ENCODE data around the gene TRMT11. TPM values are rescaled to one million over a fixed set of nuclear protein-coding genes. Genes with fewer than 3 reads are reported as not detected.

The TRMT11 gene
- total RNA-seq, 1 donor from 2014 or later = 105 TPM

- Mint-ChIP-seq H3K4me3 (no peak overlapping the region), H3K36me3 (peaks cover 27% of the 10 kb centered on the region), H3K9me3 (no peaks in the 10 kb centered on the region), H3K4me1 (peaks cover 5% of the 10 kb centered on the region), H3K27me3 (ENCODE audit: insufficient read depth, low read depth) (no peaks in the 10 kb centered on the region), H3K27ac (no peak overlapping the region)
- H3K9ac ChIP-seq = no peak overlapping the region
- H4K20me1 ChIP-seq (ENCODE audit: low read depth) = peaks cover under 1% of the 10 kb centered on the region
- no peak overlapping the region for H3K27ac ChIP-seq
- no peak overlapping the region for H2AFZ ChIP-seq (replicated peaks)
- peaks cover 13% of the 10 kb centered on the region for H3K4me1 ChIP-seq
- H3K4me2 ChIP-seq = no peak overlapping the region
- H3K27me3 ChIP-seq = no peaks in the 10 kb centered on the region
- H3K36me3 ChIP-seq = peaks cover 11% of the 10 kb centered on the region
- no peak for TF ChIP-seq CTCF (IDR thresholded peaks at IDR 0.05)
- TF ChIP-seq EZH2phosphoT487 (IDR thresholded peaks at IDR 0.05) = no peak
- TF ChIP-seq EZH2 (IDR thresholded peaks at IDR 0.05) = no peak
- peaks cover 2% of the 10 kb centered on the region for H3K79me2 ChIP-seq (ENCODE audit: low read depth)
- no peak for DNase-seq (ENCODE audit: low spot score)
- peaks cover 7% of the 10 kb centered on the region for H3F3A ChIP-seq (ENCODE audit: low read depth)
- no peaks in the 10 kb centered on the region for H3K9me3 ChIP-seq (ENCODE audit: low read depth)
- no peak overlapping the region for H3K4me3 ChIP-seq
Measured at GRCh38 chr6:126030045-126030444, 43.7 kb downstream of the TRMT11 start.

GRCh38 chr6:126033696-126034095 is 47.4 kb downstream of the TRMT11 start:
- H3K36me3 ChIP-seq = peaks cover 3% of the 10 kb centered on the region
- H3K4me2 ChIP-seq = no peak overlapping the region
- Mint-ChIP-seq H3K36me3 (peaks cover 39% of the 10 kb centered on the region), H3K4me1 (peaks cover 9% of the 10 kb centered on the region), H3K9me3 (no peaks in the 10 kb centered on the region), H3K4me3 (no peak overlapping the region), H3K27me3 (ENCODE audit: insufficient read depth, low read depth) (peaks cover 2% of the 10 kb centered on the region), H3K27ac (peak overlapping the region; percentile 61)
- no peak overlapping the region for H3K4me3 ChIP-seq
- peak overlapping the region; percentile 17 for H3K27ac ChIP-seq
- H4K20me1 ChIP-seq (ENCODE audit: low read depth) = peaks cover 5% of the 10 kb centered on the region
- DNase-seq (ENCODE audit: low spot score) = peak; percentile 78
- H3K9ac ChIP-seq = no peak overlapping the region
- H3F3A ChIP-seq (ENCODE audit: low read depth) = peaks cover 7% of the 10 kb centered on the region
- no peaks in the 10 kb centered on the region for H3K9me3 ChIP-seq (ENCODE audit: low read depth)
- H2AFZ ChIP-seq (replicated peaks) = no peak overlapping the region
- no peak for TF ChIP-seq EZH2phosphoT487 (IDR thresholded peaks at IDR 0.05)
- TF ChIP-seq EZH2 (IDR thresholded peaks at IDR 0.05) = no peak
- TF ChIP-seq CTCF (IDR thresholded peaks at IDR 0.05) = peak; percentile 72
- no peaks in the 10 kb centered on the region for H3K27me3 ChIP-seq
- peaks cover 26% of the 10 kb centered on the region for H3K4me1 ChIP-seq
- peaks cover 28% of the 10 kb centered on the region for H3K79me2 ChIP-seq (ENCODE audit: low read depth)

GRCh38 chr6:126034656-126035055 is 48.3 kb downstream of the TRMT11 start:
- Histone ChIP-seq H3K9me3 (ENCODE audit: low read depth) (no peaks in the 10 kb centered on the region), H2AFZ (replicated peaks) (no peak overlapping the region), H4K20me1 (ENCODE audit: low read depth) (peaks cover 5% of the 10 kb centered on the region), H3K79me2 (ENCODE audit: low read depth) (peaks cover 28% of the 10 kb centered on the region), H3K4me1 (peaks cover 26% of the 10 kb centered on the region), H3K4me2 (peak overlapping the region; percentile 14), H3K9ac (no peak overlapping the region), H3K27ac (no peak overlapping the region), H3K27me3 (no peaks in the 10 kb centered on the region), H3F3A (ENCODE audit: low read depth) (peaks cover 7% of the 10 kb centered on the region), H3K36me3 (peaks cover 7% of the 10 kb centered on the region), H3K4me3 (no peak overlapping the region)
- Mint-ChIP-seq H3K27ac (no peak overlapping the region), H3K4me1 (peaks cover 9% of the 10 kb centered on the region), H3K4me3 (no peak overlapping the region), H3K36me3 (peaks cover 38% of the 10 kb centered on the region), H3K27me3 (ENCODE audit: insufficient read depth, low read depth) (peaks cover 2% of the 10 kb centered on the region), H3K9me3 (no peaks in the 10 kb centered on the region)
- no peak for TF ChIP-seq EZH2 (IDR thresholded peaks at IDR 0.05)
- no peak for TF ChIP-seq CTCF (IDR thresholded peaks at IDR 0.05)
- TF ChIP-seq EZH2phosphoT487 (IDR thresholded peaks at IDR 0.05) = no peak
- DNase-seq (ENCODE audit: low spot score) = no peak
